NCI-H526 (cell line): ENCODE data around the gene ASIC1.
"Not testable (repeated sequence)": the region's sequence is repeated elsewhere in the genome, so short reads cannot be mapped to it uniquely, and the experiment has no call there.

Source experiments
- DNase-seq, 2 experiments: peaks; one replicate each; lab custom pipeline; 2025; lab: John Stamatoyannopoulos, UW

Gene ASIC1

GRCh38 chr12:50057000-50057841 is at the start of gene ASIC1:
Gene ASIC1, plus strand, starts transcription at chr12:50057596. Its CDS starts 1,171 bp downstream, at chr12:50058767.
- DNase-seq = peak; percentile 62 to 87

- no peak for DNase-seq
Observed at GRCh38 chr12:50013361-50014147, 43.8 kb upstream of the ASIC1 start.

GRCh38 chr12:50014342-50014741 is 43.1 kb upstream of the ASIC1 start:
- no peak for DNase-seq

GRCh38 chr12:50016501-50017475 is 40.6 kb upstream of the ASIC1 start:
- no peak for DNase-seq

- DNase-seq = no peak
Observed at GRCh38 chr12:50017641-50018040, 39.8 kb upstream of the ASIC1 start.

- DNase-seq = no peak
Observed at GRCh38 chr12:50018154-50018553, 39.2 kb upstream of the ASIC1 start.

- no peak for DNase-seq
Observed at GRCh38 chr12:50018968-50019367, 38.4 kb upstream of the ASIC1 start.

GRCh38 chr12:50019524-50019923 is 37.9 kb upstream of the ASIC1 start:
- no peak for DNase-seq

- DNase-seq = no peak
Observed at GRCh38 chr12:50021031-50021430, 36.4 kb upstream of the ASIC1 start.

- DNase-seq = no peak
Observed at GRCh38 chr12:50022903-50023302, 34.5 kb upstream of the ASIC1 start.

- DNase-seq = no peak
Observed at GRCh38 chr12:50024227-50024626, 33.2 kb upstream of the ASIC1 start.

GRCh38 chr12:50024805-50025186 is 32.6 kb upstream of the ASIC1 start:
- peak in 1 of 2 experiments; percentile 21 for DNase-seq

- peak; percentile 98 to 99 for DNase-seq
Observed at GRCh38 chr12:50025187-50026059, 32.0 kb upstream of the ASIC1 start, which contains the start of gene RACGAP1. Gene RACGAP1, minus strand, starts transcription at chr12:50025494. Its CDS starts 8,779 bp downstream, at chr12:50016715.

GRCh38 chr12:50026691-50027090 is 30.7 kb upstream of the ASIC1 start:
- no peak for DNase-seq

- DNase-seq = not testable (repeated sequence)
Observed at GRCh38 chr12:50030449-50030848, 26.9 kb upstream of the ASIC1 start.

GRCh38 chr12:50032515-50032853 is 24.9 kb upstream of the ASIC1 start:
- DNase-seq = no peak

GRCh38 chr12:50032854-50033581 is 24.4 kb upstream of the ASIC1 start:
- no peak for DNase-seq

- DNase-seq = no peak
Observed at GRCh38 chr12:50038336-50038735, 19.1 kb upstream of the ASIC1 start.

- DNase-seq = peak; percentile 48 to 87
Observed at GRCh38 chr12:50039151-50039835, 18.1 kb upstream of the ASIC1 start.

GRCh38 chr12:50040657-50041056 is 16.7 kb upstream of the ASIC1 start:
- DNase-seq = no peak
